CD4-positive, alpha-beta T cell treated with Interleukin-12 subunit alpha and Interleukin-12 subunit beta, for 1 hour (primary cell): ENCODE data around the gene MCTP1.

Source experiments
- DNase-seq: peaks from one replicate; pipeline ENCODE4 v3.0.0-alpha.2; 2020

Gene MCTP1

GRCh38 chr5:95284572-95285408 lies at the start of gene MCTP1:
MCTP1 (minus strand) TSS chr5:95285094.
- no peak for DNase-seq

GRCh38 chr5:95332158-95332557 lies 47.3 kb upstream of the MCTP1 start:
- DNase-seq, result no peak

GRCh38 chr5:95331358-95331757 lies 46.5 kb upstream of the MCTP1 start:
- no peak for DNase-seq

GRCh38 chr5:95327211-95327610 lies 42.3 kb upstream of the MCTP1 start:
- DNase-seq, result no peak

GRCh38 chr5:95317687-95318086 lies 32.8 kb upstream of the MCTP1 start:
- no peak for DNase-seq

GRCh38 chr5:95317085-95317484 lies 32.2 kb upstream of the MCTP1 start:
- DNase-seq, result no peak

- DNase-seq, result no peak
Observed at GRCh38 chr5:95304711-95305110, 19.8 kb upstream of the MCTP1 start.

- DNase-seq, result no peak
Observed at GRCh38 chr5:95298651-95299050, 13.8 kb upstream of the MCTP1 start.

GRCh38 chr5:95296291-95296690 lies 11.4 kb upstream of the MCTP1 start:
- DNase-seq, result no peak

- no peak for DNase-seq
Observed at GRCh38 chr5:95285409-95285755, 488 bp upstream of the MCTP1 start.

GRCh38 chr5:95283761-95284571 lies 928 bp downstream of the MCTP1 start:
- DNase-seq, result no peak

GRCh38 chr5:95283022-95283615 lies 1.8 kb downstream of the MCTP1 start:
- no peak for DNase-seq

GRCh38 chr5:95281226-95281625 lies 3.7 kb downstream of the MCTP1 start:
- DNase-seq, result no peak

- no peak for DNase-seq
Observed at GRCh38 chr5:95280401-95281095, 4.3 kb downstream of the MCTP1 start.

GRCh38 chr5:95274011-95274410 lies 10.9 kb downstream of the MCTP1 start:
- DNase-seq, result no peak

- DNase-seq, result no peak
Observed at GRCh38 chr5:95272316-95272929, 12.5 kb downstream of the MCTP1 start.

- DNase-seq, result no peak
Observed at GRCh38 chr5:95262933-95263660, 21.8 kb downstream of the MCTP1 start.

GRCh38 chr5:95261437-95262175 lies 23.3 kb downstream of the MCTP1 start:
- DNase-seq, result peak; percentile 21

GRCh38 chr5:95256991-95257390 lies 27.9 kb downstream of the MCTP1 start:
- DNase-seq, result no peak

GRCh38 chr5:95256446-95256845 lies 28.4 kb downstream of the MCTP1 start:
- no peak for DNase-seq

GRCh38 chr5:95252801-95253200 lies 32.1 kb downstream of the MCTP1 start:
- DNase-seq, result no peak
